Nephron progenitor cell (in vitro differentiated cells): ENCODE measurements around the gene HRH2.
"Not testable (repeated sequence)": the region's sequence is repeated elsewhere in the genome, so short reads cannot be mapped to it uniquely, and the experiment has no call there.

Experiments used
- DNase-seq: peaks from one replicate; pipeline ENCODE4 v3.0.0; 2021
- H3K27ac Mint-ChIP-seq: 2 replicates; pipeline ENCODE4 v1.8.0; 2021; ENCODE audit warnings: mild to moderate bottlenecking, moderate library complexity, mixed read lengths
- H3K27me3 Mint-ChIP-seq: 2 replicates; pipeline ENCODE4 v1.8.0; 2021; ENCODE audit warnings: mild to moderate bottlenecking, low read depth, mixed read lengths; ENCODE audit not compliant: poor library complexity
- H3K36me3 Mint-ChIP-seq: 2 replicates; pipeline ENCODE4 v1.8.0; 2021; ENCODE audit warnings: low read depth, mixed read lengths
- H3K4me1 Mint-ChIP-seq: 2 replicates; pipeline ENCODE4 v1.8.0; 2021; ENCODE audit warnings: mixed read lengths
- H3K4me3 Mint-ChIP-seq: 2 replicates; pipeline ENCODE4 v1.8.0; 2021; ENCODE audit warnings: mild to moderate bottlenecking, moderate library complexity, mixed read lengths
- H3K9me3 Mint-ChIP-seq: 2 replicates; pipeline ENCODE4 v1.8.0; 2021; ENCODE audit warnings: mild to moderate bottlenecking, moderate library complexity, mixed read lengths
- CTCF ChIP-seq: fragments of 200-600 bp; sonication (generic); IDR thresholded peaks from 2 replicates; pipeline ENCODE4 v1.5.0; 2021; ENCODE audit warnings: antibody characterized with exemption

HRH2 gene

DNA sequence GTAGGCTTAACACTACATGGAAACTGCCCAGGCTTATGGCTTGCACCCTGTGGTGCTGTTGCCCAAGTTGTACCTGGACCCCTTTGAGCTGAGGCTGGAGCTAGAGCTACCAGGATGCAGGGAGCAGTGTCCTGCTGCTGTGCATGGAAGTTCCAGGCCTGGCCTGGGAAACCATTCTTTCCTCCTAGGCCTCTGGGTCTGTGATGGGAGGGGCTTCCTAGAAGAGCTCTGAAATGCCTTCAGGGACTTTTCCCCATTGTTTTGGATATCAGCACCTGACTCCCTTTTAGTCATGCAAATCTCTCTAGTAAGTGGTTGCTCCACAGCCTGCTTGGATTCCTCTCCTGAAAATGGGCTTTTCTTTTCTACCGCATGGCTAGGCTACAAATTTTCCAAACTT lies 7.9 kb upstream of the HRH2 start:
- no peak overlapping the region for H3K4me3 Mint-ChIP-seq
- no peak overlapping the region for H3K27ac Mint-ChIP-seq
- no peak for TF ChIP-seq CTCF

DNA sequence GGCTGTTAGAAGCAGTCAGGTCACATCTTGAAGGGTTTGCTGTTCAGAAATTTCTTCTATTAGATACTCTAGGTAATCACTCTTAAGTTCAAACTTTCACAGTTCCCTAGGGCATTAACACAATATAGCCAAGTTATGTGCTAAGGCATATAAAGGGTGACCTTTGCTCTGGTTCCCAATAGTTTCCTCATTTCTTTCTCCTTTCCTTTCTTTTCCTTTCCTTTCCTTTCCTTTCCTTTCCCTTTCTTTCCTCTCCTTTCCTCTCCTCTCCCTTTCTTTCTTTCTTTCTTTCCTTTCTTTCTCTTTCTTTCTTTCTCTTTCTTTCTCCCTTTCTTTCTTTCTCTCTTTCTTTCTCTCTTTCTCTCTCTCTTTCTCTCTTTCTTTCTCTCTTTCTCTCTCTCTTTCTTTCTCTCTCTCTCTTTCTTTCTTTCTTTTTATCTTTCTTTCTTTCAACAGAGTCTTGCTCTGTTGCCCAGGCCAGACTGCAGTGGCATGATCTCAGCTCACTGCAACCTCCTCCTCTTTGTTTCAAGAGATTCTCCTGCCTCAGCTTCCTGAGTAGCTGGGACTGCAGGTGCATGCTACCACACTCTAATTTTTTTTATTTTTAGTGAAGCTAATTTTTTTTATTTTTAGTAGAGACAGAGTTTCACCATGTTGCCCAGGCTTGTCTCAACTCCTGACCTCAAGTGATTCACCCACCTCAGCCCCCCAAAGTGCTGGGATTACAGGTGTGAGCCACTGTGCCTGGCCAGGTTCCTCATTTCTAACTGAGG lies 7.3 kb upstream of the HRH2 start:
- Mint-ChIP-seq H3K9me3 (peaks cover 33% of the 10 kb centered on the region), H3K27me3 (peaks cover 23% of the 10 kb centered on the region), H3K4me1 (peaks cover 15% of the 10 kb centered on the region)
- H3K27ac Mint-ChIP-seq, DNase-seq, H3K4me3 Mint-ChIP-seq, H3K36me3 Mint-ChIP-seq: not testable (repeated sequence)

More for the DNA sequence above, 7.9 kb upstream of the HRH2 start:
- Mint-ChIP-seq H3K9me3 (peaks cover 33% of the 10 kb centered on the region), H3K36me3 (no peaks in the 10 kb centered on the region), H3K4me1 (peaks cover 9% of the 10 kb centered on the region), H3K27me3 (peaks cover 17% of the 10 kb centered on the region)
- no peak for DNase-seq

DNA sequence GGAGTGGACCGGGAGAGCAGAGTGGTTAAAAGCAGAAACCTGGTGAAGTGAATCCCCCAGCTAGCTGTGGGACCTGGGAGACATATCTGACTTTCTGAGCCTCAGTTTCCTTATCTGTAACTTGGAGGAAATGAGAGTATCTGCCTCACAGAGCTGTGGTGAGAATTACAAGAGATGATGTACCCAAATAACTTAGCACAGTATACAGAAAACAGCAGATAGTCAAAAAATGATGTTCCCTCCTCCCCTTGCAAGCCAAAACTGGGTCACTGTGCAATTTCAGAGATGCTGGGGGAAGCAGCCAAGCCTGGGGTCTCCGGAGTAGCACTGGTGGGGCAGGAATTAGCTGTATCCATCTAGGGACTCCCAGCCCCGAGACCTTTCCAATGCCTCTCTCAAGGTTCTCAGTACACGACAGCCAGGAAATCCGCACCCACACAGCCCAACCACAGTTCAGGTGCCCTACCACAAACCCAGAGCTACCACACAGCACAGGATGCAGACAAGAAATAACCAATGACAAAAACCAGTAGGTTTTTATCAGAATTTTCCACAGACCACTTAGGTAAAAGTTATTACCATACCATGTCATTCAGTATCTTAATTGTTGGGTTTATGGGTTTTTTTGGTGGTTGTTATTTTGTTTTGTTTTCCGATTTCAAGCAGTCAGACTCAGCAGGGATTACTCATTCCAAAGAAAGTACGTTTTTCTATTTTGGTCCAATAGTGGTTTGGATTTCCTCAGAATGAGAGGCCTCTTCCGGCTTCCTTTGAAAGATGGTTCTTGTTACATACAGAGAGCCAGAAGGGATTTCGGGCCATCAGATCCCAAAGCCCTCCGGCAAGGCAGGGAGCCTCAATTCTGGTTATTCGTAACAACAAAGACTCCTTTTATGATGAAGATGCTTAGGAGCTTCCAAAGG lies 4.9 kb upstream of the HRH2 start:
- Mint-ChIP-seq H3K9me3 (peaks cover 27% of the 10 kb centered on the region), H3K4me1 (peaks cover 21% of the 10 kb centered on the region), H3K27me3 (peaks cover 43% of the 10 kb centered on the region), H3K36me3 (no peaks in the 10 kb centered on the region), H3K4me3 (no peak overlapping the region), H3K27ac (no peak overlapping the region)
- no peak for TF ChIP-seq CTCF
- DNase-seq: no peak

DNA sequence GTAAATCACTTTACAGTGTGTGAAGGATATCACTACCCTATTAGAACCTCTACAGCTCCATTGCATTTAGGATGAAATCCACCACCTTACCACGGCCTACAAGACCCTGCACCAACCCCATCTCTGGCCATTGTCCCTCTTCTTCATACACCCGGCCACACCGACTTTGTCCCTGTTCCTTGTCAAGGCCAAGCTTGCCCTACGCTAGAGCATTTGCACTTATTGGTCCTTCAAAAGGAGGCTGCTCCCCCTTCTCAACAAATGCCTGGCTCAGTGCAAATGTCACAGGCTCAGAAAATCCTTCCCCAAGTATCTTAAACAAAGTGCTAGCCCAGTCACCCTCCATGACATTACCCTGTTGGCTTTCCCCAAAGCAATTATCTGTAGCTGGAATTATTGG lies 4.1 kb upstream of the HRH2 start:
- H3K9me3 Mint-ChIP-seq: peaks cover 24% of the 10 kb centered on the region
- no peak for TF ChIP-seq CTCF
- H3K27me3 Mint-ChIP-seq: peaks cover 51% of the 10 kb centered on the region
- H3K36me3 Mint-ChIP-seq: no peaks in the 10 kb centered on the region
- no peak for DNase-seq
- no peak overlapping the region for H3K27ac Mint-ChIP-seq
- peaks cover 28% of the 10 kb centered on the region for H3K4me1 Mint-ChIP-seq
- no peak overlapping the region for H3K4me3 Mint-ChIP-seq

DNA sequence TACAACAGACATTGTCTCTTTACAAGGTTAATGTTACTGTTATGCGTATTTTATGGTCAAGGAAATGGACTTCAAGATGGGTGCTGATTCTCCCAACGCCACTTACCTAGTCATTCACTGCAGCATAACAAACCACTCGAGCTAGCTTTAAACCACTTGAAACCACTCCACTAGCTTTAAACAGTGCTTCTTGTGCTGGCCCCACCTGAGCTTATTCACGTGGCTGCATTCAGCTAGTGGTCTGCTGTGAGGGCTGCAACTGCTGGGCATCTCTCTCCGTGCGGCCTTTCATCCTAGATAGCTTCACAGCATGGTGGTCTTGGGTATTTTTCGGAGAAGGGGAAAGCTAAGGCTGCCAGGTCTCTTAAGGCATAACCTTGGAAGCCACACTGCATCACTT lies 3.5 kb upstream of the HRH2 start:
- Mint-ChIP-seq H3K27me3 (peaks cover 57% of the 10 kb centered on the region), H3K4me3 (no peak overlapping the region), H3K36me3 (no peaks in the 10 kb centered on the region), H3K4me1 (peaks cover 28% of the 10 kb centered on the region), H3K9me3 (peaks cover 18% of the 10 kb centered on the region), H3K27ac (no peak overlapping the region)
- no peak for TF ChIP-seq CTCF
- no peak for DNase-seq

DNA sequence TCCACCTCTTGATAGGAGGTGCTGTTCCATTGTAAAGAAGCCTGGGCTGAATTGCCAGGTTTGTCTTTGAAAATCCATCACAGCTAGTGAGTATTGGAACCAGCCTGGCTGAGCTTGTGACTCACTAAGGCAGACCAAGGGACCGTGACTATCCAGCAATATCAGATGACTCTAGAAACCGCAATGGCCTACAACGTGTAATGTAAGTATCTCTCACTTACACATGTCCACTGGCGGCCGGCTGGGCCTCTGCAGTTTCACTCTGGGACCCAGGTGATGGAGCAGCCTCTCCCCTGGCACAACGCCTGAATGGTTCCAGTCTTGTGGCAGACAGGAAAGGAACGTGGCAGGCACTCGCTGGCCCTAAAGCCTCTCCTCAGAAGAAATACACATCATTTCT lies 3.1 kb upstream of the HRH2 start:
- Mint-ChIP-seq H3K4me1 (peaks cover 28% of the 10 kb centered on the region), H3K4me3 (no peak overlapping the region), H3K36me3 (no peaks in the 10 kb centered on the region), H3K27ac (no peak overlapping the region), H3K27me3 (peaks cover 61% of the 10 kb centered on the region), H3K9me3 (peaks cover 15% of the 10 kb centered on the region)
- DNase-seq: no peak
- no peak for TF ChIP-seq CTCF
